ENCODE data around the gene PCBP4.
"Not testable (repeated sequence)": the region's sequence is repeated elsewhere in the genome, so short reads cannot be mapped to it uniquely, and the experiment has no call there.

PCBP4 gene

DNA sequence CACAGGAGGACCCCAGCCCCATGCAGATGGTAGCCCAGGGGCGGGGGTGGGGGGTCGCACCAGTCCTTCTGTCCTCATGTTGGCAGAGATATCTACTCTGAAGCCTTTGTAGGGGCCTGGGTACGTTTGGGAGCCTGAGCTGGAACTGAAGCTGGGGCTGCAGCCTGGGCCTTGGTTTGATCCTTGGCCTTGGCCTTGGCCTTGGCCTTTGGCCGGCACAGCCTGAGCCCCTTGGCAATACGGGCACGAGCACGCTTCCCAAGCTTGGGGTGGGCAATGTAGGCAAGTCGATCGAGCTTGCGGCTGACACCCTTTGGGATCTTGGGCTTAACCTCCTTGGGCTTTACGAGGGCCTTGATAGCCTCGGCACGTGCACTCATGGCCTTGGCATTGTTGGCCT, 26.4 kb upstream of the PCBP4 start:
- DNase-seq: not testable (repeated sequence)

DNA sequence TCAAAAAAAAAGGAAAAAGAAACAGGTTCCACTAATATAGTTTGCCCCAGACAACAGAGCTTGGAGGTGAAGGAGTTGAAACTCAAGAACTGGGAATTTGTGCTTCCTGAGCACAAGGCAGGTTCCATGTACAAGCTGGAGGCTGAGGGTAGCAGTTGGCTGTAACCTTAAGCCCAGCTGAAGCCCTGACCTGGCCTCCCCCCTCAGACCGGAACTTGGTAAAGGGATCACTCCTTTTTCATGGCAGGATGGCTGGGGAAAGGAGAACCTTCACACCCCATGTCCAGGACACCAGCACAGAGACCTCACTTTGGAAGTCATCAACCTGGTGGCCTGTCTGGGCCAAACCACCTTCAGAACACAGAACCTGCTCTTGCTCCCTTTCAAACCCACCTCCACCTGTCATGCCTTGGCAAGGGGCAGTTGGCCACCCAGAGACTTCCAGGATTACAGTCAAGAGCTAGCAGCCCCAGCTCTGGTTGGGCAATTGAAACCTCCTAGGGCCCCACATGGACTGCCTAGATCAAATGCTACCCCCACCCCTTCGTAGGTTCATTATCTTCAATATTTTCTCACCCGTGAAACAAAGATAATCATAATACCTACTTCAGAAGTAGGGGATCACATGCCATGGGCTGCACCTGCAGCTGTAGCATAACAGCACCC, 24.9 kb upstream of the PCBP4 start:
- no peak for DNase-seq

DNA sequence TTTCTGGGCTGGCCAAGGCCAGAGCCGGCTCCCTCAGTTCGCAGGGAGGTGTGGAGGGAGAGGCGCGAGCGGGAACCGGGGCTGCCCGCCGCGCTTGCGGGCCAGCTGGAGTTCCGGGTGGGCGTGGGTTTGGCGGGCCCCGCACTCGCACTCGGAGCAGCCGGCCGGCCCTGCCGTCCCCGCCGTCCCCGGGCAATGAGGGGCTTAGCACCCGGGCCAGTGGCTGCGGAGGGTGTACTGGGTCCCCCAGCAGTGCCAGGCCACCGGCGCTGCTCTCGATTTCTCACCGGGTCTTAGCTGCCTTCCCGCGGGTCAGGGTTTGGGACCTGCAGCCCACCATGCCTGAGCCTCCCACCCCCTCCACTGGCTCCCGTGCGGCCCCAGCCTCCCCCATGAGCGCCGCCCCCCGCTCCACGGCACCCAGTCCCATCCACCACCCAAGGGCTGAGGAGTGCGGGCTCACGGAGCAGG, 23.3 kb upstream of the PCBP4 start:
- not testable (repeated sequence) for DNase-seq

DNA sequence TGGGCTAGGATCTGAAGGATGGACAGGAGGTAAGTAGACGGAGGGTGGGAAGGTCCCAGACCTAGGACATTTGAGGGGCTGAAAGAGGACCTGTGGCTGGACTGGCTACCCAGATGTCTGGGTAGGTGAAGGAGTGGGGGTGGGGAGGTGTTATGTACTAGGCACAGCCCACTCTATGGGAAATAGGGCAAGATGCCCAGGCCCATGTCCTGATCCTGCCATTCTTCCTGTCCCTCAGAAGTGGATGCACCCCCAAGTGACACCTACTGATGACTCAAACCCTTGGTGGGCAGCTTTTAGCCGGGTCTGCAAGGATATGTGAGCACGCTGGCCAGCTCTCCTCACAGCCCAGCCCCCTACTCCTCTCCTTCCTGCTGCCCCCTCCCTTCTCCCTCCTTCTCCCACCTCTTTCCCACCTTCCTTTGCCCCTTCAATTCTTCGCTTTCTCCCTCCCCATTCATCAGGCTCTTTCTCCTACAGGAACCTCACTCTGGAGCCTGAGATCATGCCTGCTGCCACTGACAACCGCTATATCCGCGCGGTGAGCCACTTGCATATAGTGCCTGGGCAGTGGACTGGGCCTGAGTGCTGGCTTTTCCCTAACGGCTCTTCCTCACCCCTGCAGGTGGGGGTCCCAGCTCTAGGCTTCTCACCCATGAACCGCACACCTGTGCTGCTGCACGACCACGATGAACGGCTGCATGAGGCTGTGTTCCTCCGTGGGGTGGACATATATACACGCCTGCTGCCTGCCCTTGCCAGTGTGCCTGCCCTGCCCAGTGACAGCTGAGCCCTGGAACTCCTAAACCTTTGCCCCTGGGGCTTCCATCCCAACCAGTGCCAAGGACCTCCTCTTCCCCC, 21.3 kb upstream of the PCBP4 start:
- DNase-seq: no peak

DNA sequence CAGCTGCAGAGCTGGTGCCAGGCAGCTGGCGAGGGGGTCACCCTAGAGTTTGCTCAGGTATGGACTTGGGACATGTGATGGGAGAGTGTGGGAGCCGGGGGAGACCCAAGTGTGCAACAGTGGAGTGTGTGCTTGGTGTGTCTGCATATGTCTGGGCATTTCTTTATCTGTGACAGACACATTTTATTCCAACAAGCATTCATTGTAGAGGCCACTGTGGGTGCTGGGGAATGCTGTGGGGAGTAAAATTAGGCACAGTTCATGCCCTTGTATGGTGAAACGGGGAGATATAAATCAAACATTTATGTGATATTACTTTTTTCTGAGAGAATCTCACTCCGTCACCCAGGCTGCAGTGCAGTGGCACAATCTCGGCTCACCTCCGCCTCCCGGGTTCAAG, 20.3 kb upstream of the PCBP4 start:
- DNase-seq: no peak

DNA sequence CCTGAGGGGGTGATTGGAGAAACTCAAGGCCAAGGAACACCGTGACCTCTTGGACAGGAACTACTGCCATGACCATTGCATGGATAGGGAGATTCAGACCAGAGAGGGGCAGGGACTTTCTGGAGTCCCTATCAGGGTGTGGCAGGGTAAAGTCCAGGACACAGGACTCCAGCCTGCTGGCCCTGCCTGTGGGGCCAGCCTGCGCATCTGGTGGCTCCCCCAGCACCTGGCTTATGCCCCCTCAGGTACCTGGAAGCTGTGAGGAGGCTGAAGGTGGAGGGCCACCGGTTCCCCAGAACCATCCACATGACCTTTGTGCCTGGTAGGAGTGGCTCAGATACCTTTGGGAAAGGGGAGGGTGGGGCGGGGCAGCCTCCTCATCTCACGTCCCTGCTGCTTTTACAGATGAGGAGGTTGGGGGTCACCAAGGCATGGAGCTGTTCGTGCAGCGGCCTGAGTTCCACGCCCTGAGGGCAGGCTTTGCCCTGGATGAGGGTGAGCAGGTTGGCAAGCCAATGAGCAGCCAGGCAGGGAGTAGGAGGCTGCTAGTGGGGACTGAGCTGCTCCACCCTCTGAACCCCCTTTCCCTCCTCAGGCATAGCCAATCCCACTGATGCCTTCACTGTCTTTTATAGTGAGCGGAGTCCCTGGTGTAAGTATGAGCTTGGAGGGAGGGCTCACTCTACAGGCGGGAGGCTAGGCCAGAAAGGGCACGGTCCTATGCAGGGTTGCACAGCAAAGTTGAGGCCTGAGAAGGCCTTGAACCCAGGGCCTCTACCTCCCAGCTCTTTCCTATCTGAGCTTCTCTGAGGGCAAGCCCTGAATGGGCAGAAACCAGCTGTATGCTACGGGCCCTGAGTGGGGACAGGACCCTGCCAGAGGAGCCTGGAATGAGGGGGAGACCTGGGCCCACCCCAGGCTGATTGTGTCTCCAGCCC, 19.0 kb upstream of the PCBP4 start:
- DNase-seq: no peak

DNA sequence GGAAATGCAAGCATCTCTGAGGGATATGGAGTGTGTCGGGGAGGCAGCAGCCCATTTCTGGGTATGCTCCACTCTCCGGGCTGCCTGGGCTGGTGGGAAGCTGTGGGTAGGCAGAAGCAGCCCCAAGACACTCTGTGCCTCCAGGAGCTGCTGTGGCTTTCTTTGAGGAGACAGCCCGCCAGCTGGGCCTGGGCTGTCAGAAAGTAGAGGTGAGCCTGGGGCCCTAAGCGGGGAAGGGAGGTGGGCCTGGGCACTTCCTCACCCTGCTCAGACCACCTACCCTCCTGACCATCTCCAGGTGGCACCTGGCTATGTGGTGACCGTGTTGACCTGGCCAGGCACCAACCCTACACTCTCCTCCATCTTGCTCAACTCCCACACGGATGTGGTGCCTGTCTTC, 17.8 kb upstream of the PCBP4 start:
- no peak for DNase-seq

DNA sequence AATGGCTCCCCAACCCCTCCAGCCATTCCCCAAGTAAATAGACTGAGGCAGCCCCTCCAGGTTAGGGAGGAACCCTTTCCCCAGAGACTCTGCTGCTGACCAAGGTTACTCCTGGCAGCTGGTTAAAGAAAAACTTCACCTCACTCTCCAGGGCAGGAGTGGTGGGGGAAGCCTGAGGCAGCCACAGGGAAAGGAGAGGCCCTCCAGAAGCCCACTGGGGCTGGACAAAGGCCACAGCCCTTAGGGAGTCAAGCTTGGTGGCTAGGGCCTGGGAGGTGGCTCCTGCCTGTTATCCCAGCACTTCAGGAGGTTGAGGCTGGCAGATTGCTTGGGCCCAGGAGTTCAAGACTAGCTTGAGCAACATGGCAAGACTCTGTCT, 17.0 kb upstream of the PCBP4 start:
- DNase-seq: no peak

DNA sequence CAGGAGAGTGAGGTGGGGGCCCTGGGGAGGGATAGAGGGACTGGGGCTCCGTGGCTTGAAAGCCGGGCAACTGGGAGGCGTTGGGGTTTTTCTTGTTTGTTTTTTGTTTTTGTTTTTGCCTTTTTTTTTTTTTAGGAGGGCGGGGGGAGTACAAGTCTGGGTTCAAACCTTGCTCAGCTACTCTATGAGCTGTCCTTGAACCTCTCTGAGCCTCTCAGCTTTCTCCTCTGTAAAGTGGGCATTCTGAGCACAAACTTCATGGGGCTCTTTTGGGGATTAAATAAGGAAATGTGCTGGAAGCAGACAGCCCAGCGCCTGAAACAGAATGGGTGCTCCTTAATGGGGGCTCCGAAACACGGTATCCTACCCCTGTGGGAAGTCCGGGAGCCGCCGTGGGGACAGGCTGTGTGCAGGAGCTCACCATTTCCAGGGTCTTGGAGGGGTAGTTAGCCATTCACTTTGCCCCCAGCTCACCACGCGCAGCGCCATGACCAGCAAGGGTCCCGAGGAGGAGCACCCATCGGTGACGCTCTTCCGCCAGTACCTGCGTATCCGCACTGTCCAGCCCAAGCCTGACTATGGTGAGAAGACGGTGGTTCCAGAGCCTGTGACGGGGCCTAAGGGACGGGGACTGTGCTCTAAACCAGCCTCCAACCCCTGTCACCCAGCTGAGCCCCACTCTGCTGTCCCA, 16.5 kb upstream of the PCBP4 start:
- no peak for DNase-seq

DNA sequence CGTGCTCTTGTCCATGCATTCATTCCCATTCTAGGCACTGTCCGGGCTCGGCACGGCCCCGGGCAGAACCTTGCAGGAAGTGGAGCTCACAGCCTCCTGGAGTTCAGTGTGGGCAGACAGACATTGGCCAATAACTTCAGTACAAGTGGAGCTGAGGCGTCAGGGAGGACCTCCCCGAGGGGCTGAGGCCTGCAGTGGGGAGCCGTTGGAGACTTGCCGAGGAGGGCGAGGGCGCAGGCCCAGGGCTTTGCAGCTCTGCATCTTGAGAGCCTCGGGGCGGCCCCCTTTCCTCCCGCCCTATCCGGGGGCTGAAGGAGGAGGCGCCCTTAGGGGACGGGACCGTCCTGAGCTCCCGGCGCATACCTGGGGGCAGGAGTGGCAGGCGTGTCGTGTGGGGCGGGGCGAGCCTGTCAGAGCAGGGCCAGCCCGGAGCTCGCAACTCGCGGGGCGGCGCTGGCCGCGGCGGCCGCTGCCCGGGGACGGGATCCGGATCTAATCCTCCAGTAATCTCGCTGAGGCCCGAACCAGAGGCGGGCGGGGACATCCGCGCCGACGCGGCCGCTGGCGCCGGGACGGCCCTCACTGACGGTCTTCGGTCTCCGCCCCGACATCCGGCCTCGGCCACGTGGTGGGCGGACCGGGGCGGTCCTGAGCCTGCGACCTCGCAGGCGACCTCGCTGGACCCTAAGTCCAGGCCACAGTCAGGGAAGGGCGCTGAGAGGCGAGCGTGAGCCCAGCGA, 15.8 kb upstream of the PCBP4 start, which contains the start of gene ACY1:
Gene ACY1, plus strand, starts transcription at position 698 of the 740 bp plus-strand sequence. CDS start 530 bp downstream, outside the sequence.
- no peak for DNase-seq

DNA sequence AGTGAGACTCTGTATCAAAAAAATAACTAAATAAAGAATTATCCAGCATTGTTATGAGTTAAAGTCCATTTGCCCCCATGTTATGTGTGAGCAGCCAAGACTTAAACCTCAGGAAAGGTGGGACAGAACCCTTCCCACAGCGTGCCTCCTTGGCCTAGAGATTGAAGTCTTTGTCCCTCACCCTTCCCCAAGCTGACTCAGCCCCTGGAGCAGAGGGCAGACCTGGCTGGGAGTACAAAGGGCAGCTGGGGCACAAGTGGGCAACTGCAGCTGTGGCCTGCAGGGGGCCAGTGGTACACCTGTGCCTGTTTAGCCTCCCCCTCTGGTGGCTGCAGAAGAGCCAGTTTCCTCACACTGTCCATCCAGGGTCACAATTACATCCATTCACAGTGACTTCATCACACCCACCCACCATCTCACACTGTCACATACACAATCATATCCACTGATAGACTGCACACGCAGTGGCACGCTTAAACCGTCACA, 15.1 kb upstream of the PCBP4 start:
- no peak for DNase-seq

DNA sequence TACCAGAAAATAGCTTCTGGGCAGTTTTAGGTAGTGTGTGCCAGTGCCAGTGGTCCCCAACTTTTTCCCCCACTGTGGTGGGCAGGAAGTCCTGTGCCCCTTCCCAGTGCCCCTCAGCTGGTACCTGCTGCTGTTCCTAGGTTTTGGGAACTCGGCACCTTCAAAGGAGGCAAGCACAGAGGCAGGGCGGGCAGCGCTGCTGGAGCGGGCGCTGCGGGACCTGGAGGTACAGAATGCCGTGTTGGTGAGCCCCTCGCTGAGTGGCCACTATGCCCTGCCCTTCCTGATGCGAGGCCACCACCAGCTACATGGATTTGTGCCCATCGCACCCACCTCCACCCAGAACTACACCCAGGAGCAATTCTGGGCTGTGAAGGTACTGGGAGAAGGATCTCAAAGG, 13.0 kb upstream of the PCBP4 start:
- no peak for DNase-seq

DNA sequence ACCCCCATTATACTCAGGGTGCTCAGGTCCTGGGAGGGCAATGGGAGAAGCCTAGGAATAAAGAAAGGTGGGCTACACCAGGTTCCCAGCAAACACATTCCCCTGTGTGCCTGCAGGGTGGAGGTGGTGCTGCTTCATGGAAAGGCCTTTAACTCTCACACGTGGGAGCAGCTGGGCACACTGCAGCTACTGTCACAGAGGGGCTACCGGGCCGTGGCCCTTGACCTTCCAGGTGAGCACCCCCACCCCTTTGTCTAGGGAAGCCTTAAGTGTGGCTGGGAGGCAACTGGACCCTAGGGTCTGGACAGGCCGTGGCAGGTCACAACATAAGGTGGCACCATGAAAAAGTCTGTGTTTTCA, 10.9 kb upstream of the PCBP4 start:
- DNase-seq: no peak

DNA sequence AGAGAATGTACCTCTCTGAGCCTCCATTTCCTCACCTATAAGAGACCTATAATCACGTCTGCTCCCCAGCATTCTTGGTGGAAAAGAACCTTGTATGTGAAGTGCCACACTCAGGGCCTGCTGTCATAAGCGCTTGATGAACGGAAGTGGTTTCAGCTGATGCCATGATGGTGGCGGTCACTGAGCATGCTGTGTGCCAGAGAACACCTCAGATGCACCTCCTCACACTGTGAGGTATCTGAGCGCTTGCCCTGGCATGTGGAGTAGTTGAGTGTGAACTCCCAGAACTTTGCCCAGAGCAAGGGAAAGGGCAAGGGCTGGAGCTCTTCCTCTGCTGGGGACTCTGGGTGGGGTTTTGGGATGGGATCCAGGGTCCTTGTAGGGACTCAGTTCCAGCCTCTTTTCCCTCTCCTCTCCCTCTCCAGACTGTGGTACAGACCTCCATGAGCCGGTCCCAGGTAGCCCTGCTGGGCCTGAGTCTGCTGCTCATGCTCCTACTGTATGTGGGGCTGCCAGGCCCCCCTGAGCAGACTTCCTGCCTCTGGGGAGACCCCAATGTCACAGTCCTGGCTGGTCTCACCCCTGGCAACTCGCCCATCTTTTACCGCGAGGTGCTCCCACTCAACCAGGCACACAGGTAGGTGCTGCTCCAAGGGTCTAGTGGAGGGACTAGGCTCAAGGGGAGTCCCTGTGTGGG, 10.3 kb upstream of the PCBP4 start:
- no peak for DNase-seq

DNA sequence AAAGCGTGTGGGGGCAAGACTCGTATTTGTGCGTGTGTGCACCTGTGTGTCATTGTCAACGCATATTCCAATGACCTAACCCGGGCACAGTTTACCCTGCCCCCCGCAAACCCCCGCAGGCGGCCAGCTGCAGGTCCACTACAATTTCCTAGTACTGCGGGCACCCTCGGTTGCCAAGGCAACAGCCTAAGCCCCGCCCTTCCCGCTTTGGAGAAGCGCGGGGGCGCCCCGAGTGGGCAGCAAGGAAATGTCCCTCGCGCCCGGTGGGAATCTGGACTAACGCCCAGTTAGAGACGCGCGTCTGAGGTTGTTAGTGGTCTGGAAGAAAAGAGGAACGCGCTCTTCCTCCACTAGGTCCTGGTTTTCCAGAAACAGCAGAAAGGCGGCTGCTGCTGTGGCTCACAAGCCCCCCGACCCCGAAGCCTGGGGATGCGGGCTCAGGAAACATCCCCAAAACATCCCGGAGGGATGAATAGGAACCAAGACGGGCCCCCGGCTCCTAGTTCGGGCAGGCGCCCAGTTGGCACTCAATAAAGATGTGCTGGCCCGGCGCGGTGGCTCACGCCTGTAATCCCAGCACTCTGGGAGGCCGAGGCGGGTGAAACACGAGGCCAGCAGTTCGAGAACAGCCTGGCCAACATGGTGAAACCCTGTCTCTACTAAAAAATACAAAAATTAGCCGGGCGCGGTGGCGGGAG, 8.7 kb upstream of the PCBP4 start:
- DNase-seq: no peak

DNA sequence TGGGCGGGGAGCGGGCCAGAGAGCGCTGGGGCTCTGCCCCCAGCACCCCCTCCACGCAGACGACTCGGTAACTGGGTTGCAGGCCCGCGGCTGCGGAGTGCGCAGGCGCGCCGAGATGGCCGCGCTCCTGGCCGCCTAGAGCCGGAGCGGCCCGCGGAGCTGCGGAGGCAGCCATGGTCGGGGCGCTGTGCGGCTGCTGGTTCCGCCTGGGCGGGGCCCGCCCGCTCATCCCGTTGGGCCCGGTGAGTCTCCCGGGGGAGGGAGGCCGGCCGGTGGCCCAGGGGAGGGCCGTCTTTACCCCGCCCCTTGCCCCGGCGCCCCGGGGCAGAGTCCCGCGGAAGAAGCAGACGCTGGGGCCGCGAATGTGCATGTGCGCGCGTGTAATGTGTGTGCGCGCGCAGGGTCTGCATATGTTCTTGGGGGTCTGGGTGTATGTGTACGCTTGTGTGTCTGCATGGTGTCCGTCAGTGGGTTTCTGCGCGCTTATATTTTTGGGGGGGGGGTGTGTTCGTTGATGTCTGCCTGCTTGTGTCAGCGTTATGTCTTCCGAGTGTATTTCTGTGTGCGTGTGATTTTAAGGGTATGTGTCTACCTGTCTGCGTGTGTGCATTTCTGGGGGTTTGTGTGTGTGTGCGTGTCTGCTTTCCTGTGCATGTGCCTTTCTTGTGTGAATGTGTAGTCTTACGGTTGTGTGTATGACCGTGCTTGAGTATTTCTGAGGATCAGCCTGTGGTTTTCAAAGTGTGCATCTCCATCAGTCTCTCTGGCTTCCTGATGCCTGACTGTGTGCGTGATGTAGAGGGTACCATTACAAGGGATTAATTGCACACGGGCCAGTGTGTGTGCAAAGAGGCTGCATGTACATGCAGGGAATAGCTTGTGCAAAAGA, 8.0 kb upstream of the PCBP4 start, which contains the start of gene ABHD14A:
Gene ABHD14A, plus strand, starts transcription at position 102 of the 889 bp plus-strand sequence. Its CDS starts 72 bp downstream, at position 174.
- no peak for DNase-seq

DNA sequence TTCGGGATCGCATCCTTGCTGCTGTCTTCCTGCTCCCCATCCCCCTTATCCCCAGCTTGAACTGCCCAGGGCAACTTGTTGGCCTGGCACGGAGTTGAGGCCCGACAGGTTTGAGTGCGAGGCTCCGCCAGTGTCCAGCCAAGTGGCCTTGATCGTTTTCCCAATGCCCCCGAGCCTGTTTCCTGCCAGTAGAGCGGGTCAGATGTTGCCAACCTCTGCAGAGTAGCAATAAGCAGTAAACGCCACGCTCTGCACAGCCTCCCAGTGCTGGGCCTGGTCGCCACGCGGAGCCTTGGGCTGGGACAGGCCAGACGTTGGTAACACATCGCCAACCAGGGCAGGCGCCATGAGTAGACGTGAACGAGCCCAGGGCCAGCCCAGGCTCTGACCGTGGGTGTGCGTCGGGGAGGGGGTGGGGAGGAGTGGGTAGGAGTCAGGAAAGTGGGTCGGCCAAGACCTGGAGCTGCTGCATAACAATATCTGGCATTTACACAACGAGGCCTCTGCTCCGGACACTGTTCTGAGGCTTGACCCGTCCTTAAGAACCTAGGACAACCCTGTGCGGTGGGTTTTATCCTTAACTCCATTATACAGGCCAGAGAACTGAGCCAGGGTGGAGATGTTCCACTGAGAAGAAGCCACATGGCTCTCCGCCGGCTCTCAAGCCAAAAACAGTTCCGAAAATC, 7.2 kb upstream of the PCBP4 start:
- no peak for DNase-seq

DNA sequence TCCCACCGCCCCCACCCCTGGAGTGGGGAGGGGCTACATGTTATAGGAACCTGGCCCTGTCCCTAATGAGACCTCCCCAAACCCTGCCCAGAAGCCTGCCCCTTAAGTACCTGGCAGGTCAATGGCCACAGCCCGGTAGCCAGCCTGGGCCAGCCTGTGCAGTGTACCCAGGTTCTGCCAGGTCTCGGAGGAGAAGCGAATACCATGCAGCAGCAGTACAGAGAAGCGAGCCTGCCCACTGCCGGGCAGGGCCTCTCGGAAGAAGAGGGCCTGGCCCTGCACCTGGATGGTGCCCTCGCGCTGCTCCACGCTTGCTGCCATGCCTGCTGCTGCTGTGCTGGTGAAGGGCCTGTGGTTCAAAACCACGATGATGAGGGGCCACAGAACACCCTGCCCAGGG, 4.1 kb upstream of the PCBP4 start:
- DNase-seq: no peak

Measured in NCI-H2029 treated with DMSO at 0.1 percent for 48 hours (cell line).